GM10266 (cell line): ENCODE data around the gene SH3RF3.
"Not testable (repeated sequence)": the region's sequence is repeated elsewhere in the genome, so short reads cannot be mapped to it uniquely, and the experiment has no call there.

Experiments used
- DNase-seq: peaks from one replicate; pipeline ENCODE4 v3.0.0; 2012; ENCODE audit errors: extremely low spot score
- CTCF ChIP-seq: IDR thresholded peaks from 2 replicates; pipeline ENCODE4 v1.5.1; 2012; ENCODE audit warnings: mild to moderate bottlenecking, low read depth; ENCODE audit not compliant: control insufficient read depth, insufficient read depth; ENCODE audit errors: missing control alignments

The SH3RF3 gene

GRCh38 chr2:109157563-109158105 is 28.6 kb downstream of the SH3RF3 start:
- TF ChIP-seq CTCF: no peak
- no peak for DNase-seq

DNA sequence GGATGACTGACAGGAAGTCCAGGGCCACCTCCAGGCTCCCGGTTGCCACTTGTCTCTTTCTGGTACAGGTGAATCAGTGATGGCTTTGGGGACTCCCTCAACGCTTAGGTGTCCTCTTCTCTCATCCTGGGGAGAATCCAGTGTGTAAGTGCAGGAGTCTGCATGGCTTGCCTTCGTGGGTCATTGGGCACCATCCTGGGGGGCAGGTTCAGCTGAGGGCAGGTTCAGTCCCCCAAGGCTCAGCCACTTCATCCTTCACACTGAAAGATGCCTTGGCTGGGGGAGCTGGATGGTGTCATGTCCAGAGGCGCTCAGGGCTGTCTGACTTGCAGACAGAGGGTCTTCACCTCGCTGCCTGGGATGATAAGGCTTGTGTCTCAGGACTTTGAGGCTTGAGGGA is 29.2 kb downstream of the SH3RF3 start:
- no peak for DNase-seq
- no peak for TF ChIP-seq CTCF

DNA sequence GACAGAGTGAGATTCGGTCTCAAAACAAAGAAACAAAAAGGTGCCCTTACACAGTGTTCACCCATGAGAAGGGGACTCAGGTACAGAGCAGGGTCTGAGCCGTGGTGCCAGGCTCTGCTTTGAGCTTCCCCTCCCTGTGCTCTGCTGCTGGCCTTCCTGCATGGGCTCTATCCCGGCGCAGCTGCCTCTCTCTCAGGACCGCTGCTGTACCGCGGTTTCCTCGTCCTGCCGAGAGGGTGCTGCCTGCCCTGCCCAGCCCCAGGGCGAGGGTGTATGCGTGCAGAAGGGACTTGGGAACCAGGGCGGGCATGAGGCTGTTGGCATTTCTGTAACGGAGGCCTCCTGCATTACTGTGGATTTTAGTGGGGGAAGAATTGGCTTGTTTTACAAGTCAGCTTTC is 30.1 kb downstream of the SH3RF3 start:
- no peak for DNase-seq
- no peak for TF ChIP-seq CTCF

DNA sequence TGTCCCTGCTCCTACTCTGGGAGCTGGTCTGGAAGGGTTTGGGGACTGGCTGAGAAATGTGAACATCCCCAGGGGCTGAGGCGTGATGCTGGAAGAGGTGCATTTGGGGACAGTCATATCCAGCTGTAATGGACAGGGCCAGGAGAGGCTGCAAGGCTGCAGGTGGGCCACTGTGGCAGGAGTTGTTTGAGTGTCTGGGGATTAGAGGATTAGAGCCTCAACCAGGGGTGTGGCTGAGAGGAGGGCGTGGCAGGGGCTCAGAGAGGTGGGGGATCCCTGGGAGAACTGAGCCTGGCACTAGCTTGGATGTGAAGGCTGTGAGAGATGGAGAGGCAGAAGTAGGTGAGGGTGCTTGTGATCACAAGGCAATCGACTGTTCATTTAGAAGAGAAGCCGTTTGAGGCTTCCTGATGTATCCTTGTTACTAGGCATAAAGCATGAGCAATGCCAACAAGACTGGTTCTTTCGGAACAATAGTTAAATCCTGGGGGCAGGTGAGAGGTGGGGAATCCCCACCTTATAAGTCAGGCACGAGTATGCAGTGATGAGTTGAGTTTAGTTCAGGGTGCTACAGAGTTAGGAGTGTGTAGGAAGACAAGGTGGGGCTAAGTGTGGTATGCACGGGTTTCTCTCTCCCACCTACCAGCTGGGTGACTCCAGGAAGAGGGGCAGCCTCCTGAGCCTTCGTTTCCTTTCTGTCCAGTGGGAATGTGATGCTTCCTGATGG is 31.9 kb downstream of the SH3RF3 start:
- no peak for DNase-seq
- no peak for TF ChIP-seq CTCF

DNA sequence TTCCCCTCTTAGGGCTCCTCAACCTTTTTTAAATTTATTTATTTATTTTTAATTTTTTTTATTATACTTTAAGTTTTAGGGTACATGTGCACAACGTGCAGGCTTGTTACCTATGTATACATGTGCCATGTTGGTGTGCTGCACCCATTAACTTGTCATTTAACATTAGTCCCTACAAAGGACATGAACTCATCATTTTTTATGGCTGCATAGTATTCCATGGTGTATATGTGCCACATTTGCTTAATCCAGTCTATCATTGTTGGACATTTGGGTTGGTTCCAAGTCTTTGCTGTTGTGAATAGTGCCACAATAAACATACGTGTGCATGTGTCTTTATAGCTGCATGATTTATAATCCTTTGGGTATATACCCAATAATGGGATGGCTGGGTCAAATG is 33.4 kb downstream of the SH3RF3 start:
- not testable (repeated sequence) for DNase-seq

- TF ChIP-seq CTCF: no peak
- no peak for DNase-seq
These were observed 34.0 kb downstream of the SH3RF3 start for GRCh38 chr2:109162999-109163398.

GRCh38 chr2:109164311-109164710 is 35.3 kb downstream of the SH3RF3 start:
- no peak for TF ChIP-seq CTCF
- no peak for DNase-seq
